Heart left ventricle (tissue), 16 donors: ENCODE results near the gene IPMK. TPM values are rescaled to one million over a fixed set of nuclear protein-coding genes. Genes with fewer than 3 reads are reported as not detected.

Experiments used
- ATAC-seq, 4 donors: fragments of 200-7000 bp; cut with Tn5 transposase; one replicate each; pipeline ENCODE4 v1.9.1; 2020 to 2022; ENCODE audit warnings: moderate library complexity in 4 of 4, mild to moderate bottlenecking in 3 of 4, moderate number of reproducible peaks in 1 of 4
- DNase-seq, 5 donors: peaks; one replicate each; pipeline ENCODE4 v3.0.0-alpha.2; 2020
- H3K27ac ChIP-seq, 12 donors: fragments of 200-600 bp; sonication (generic) in 4 of 12; one replicate each; pipeline versions ENCODE4 v1.5.0 to v1.8.0; 2016 to 2022; ENCODE audit warnings: mild to moderate bottlenecking in 2 of 12
- H3K27me3 ChIP-seq, 9 donors: fragments of 200-600 bp; sonication (generic) in 2 of 9; one replicate each; pipeline versions ENCODE4 v1.5.1 to v1.8.0; 2016 to 2022; ENCODE audit warnings: mild to moderate bottlenecking in 3 of 9
- H3K36me3 ChIP-seq, 9 donors: fragments of 200-600 bp; sonication (generic) in 2 of 9; one replicate each; pipeline versions ENCODE4 v1.5.0 to v1.8.0; 2018 to 2022; ENCODE audit warnings: mild to moderate bottlenecking in 2 of 9
- H3K4me1 ChIP-seq, 12 donors: fragments of 200-600 bp; sonication (generic) in 4 of 12; one replicate each; pipeline versions ENCODE4 v1.5.0 to v1.8.0; 2016 to 2022; ENCODE audit warnings: mild to moderate bottlenecking in 3 of 12
- H3K4me3 ChIP-seq, 12 donors: fragments of 200-600 bp; sonication (generic) in 4 of 12; one replicate each; pipeline versions ENCODE4 v1.5.0 to v1.8.0; 2017 to 2022; ENCODE audit warnings: mild to moderate bottlenecking in 9 of 12, moderate library complexity in 4 of 12
- H3K9me3 ChIP-seq, 12 donors: fragments of 200-600 bp; sonication (generic) in 4 of 12; one replicate each; pipeline versions ENCODE4 v1.5.0 to v1.8.0; 2016 to 2022; ENCODE audit warnings: mild to moderate bottlenecking in 1 of 12
- CTCF ChIP-seq, 12 donors: fragments of 200-600 bp; sonication (generic) in 4 of 12; IDR thresholded peaks; one replicate each; pipeline versions ENCODE4 v1.5.0 to v1.8.0; 2018 to 2022; ENCODE audit warnings: antibody characterized with exemption in 12 of 12, mild to moderate bottlenecking in 5 of 12
- POLR2A ChIP-seq, 2 donors: fragments of 450-650 bp; IDR thresholded peaks; one replicate each; pipeline ENCODE4 v1.6.1; 2017; ENCODE audit warnings: antibody characterized with exemption in 2 of 2, mild to moderate bottlenecking in 2 of 2, moderate library complexity in 2 of 2
- WGBS, 4 donors: extraction: QIAGEN DNeasy Blood & Tissue Kit in 2 of 4; methylation state at CpG; one replicate each; pipeline versions ENCODE4 v1.1.5 to v1.1.7; 2013 to 2018; 5-methylcytosine and 5-hydroxymethylcytosine counted together
- intact Hi-C, 10 donors: fragments of 100-400 bp; cut with DNase I; formaldehyde crosslinking; loops; one replicate each; pipeline versions ENCODE4 v1.11.1 to v1.14.2; 2022
- polyA plus RNA-seq, 2 donors: library from polyadenylated mRNA; stranded (reverse); fragments of 200-250 nt; gene quantifications; one replicate each; pipeline ENCODE4 v1.2.3, GENCODE V29; 2013
- total RNA-seq, 9 donors: library from RNA; depleted of rRNA in 2 of 9; stranded (reverse); fragments of >200 nt in 2 of 9; fragmentation: NEBNext Ultra II Directional in 3 of 9; extraction: Animal tissue kit (Norgen Biotek cat#: 25700) in 3 of 9; gene quantifications; one replicate each; pipeline versions ENCODE4 v1.1.0 to v1.2.4, GENCODE V29; 2016 to 2023
- donor health status: ischemic (EF 13 %, LVEDD 7.1; RV severe dilation, severe dysfunction).
- donor health status: healthy with polysubstance abuse.
- donor health status: DM: no; HTN: yes; CAD: no.
- donor health status: DM: no; HTN: no; CAD: no.
- donor health status: ischemic (EF 25% LVEDD 6.9; RV normal size, moderate dysfunction).
- donor health status: ischemic (EF 25% LVEDD 5.7; RV mildly dilated, moderate dysfunction).
- donor health status: healthy.
- donor health status: DM: yes; HTN: yes; CAD: no.
- donor health status: ischemic (EF 35%, LVEDD 5.7; RV mildly dilated, moderate dysfunction).
- donor health status: nonischemic (EF 11% LVEDD 7.7; RV severe dilation, severe dysfunction).
- donor health status: DM: yes; HTN: yes; CAD: no.
- donor health status: PGD.
- donor health status: ischemic (EF 29% LVEDD 5.4; RV normal size, mild dysfunction).
- donor health status: nonischemic (EF 23%, LVEDD 6.1; RV moderate dilation, normal function).

The IPMK gene
- total and polyA plus RNA-seq, 11 donors = 0.95 to 4.2 (median 2.4) TPM

GRCh38 chr10:58305821-58306220 is 38.1 kb upstream of the IPMK start:
- no peak overlapping the region for H3K4me3 ChIP-seq
- TF ChIP-seq POLR2A (IDR thresholded peaks at IDR 0.05) = no peak
- TF ChIP-seq CTCF (IDR thresholded peaks at IDR 0.05) = no peak
- H3K9me3 ChIP-seq = no peaks in the 10 kb centered on the region
- intact Hi-C loops = loop anchor here in 1 of 10 donors (10.0 kb wide), 1 partner anchor 79 kb away; the partner anchor contains the start of gene TFAM
- no peaks in the 10 kb centered on the region for H3K4me1 ChIP-seq
- H3K27ac ChIP-seq = no peak overlapping the region
- DNase-seq (no peak), ATAC-seq (no peak)
- peaks cover 0 to 26% (median 0%) of the 10 kb centered on the region in 9 donors for H3K27me3 ChIP-seq
- H3K36me3 ChIP-seq = no peaks in the 10 kb centered on the region
- WGBS, 4 donors = 63 to 71% (median 67%) methylated on average over 4 of the region's 4 CpGs

- no peak overlapping the region for H3K27ac ChIP-seq
- no peak overlapping the region for H3K4me3 ChIP-seq
- intact Hi-C loops = loop anchor here in 2 of 10 donors (5.0 to 10.0 kb wide), 2 partner anchors 81 to 83 kb away; partner anchors contain the start of gene TFAM (in 2 of the 2)
- DNase-seq (no peak), ATAC-seq (no peak)
- H3K4me1 ChIP-seq = peaks cover 0 to 3% (median 0%) of the 10 kb centered on the region in 12 donors
- no peaks in the 10 kb centered on the region for H3K9me3 ChIP-seq
- WGBS, 4 donors = 81 to 87% (median 86%) methylated on average over 3 of the region's 3 CpGs
- H3K27me3 ChIP-seq = peaks cover 0 to 26% (median 0%) of the 10 kb centered on the region in 9 donors
- H3K36me3 ChIP-seq = no peaks in the 10 kb centered on the region
- no peak for TF ChIP-seq CTCF (IDR thresholded peaks at IDR 0.05)
- TF ChIP-seq POLR2A (IDR thresholded peaks at IDR 0.05) = no peak
Observed at GRCh38 chr10:58304099-58304633, 36.5 kb upstream of the IPMK start.

- 46 to 63% (median 54%) methylated on average over 2 of the region's 2 CpGs for WGBS, 4 donors
- no peak for DNase-seq
- peaks cover 0 to 3% (median 0%) of the 10 kb centered on the region in 12 donors for H3K4me1 ChIP-seq
- intact Hi-C loops = loop anchor here in 2 of 10 donors (5.0 to 10.0 kb wide), 2 partner anchors 83 to 85 kb away; partner anchors contain the start of gene TFAM (in 2 of the 2)
- H3K9me3 ChIP-seq = no peaks in the 10 kb centered on the region
- no peak overlapping the region for H3K4me3 ChIP-seq
- no peaks in the 10 kb centered on the region for H3K36me3 ChIP-seq
- no peak for ATAC-seq
- TF ChIP-seq POLR2A (IDR thresholded peaks at IDR 0.05) (no peak), CTCF (IDR thresholded peaks at IDR 0.05) (no peak)
- peaks cover 0 to 18% (median 0%) of the 10 kb centered on the region in 9 donors for H3K27me3 ChIP-seq
- no peak overlapping the region for H3K27ac ChIP-seq
Observed at GRCh38 chr10:58302254-58302653, 34.6 kb upstream of the IPMK start.

- Histone ChIP-seq H3K27me3 (peaks cover 0 to 7% (median 0%) of the 10 kb centered on the region in 9 donors), H3K4me3 (no peak overlapping the region), H3K27ac (no peak overlapping the region), H3K4me1 (peaks cover 0 to 3% (median 0%) of the 10 kb centered on the region in 12 donors), H3K9me3 (no peaks in the 10 kb centered on the region), H3K36me3 (no peaks in the 10 kb centered on the region)
- TF ChIP-seq CTCF (IDR thresholded peaks at IDR 0.05) (no peak), POLR2A (IDR thresholded peaks at IDR 0.05) (no peak)
- ATAC-seq (no peak), DNase-seq (no peak)
- intact Hi-C loops = loop anchor here in 2 of 10 donors (5.0 to 10.0 kb wide), 2 partner anchors 84 to 87 kb away; partner anchors contain the start of gene TFAM (in 2 of the 2)
Observed at GRCh38 chr10:58300676-58301075, 33.0 kb upstream of the IPMK start.
